ENCODE data around the gene APBA2.

APBA2 gene

GRCh38 chr15:28915041-28915810 is 29.5 kb downstream of the APBA2 start:
- H3K4me3 ChIP-seq (ENCODE audit: low read depth, low read length) = no peak overlapping the region
- DNase-seq (ENCODE audit: low read depth) = no peak
- TF ChIP-seq CTCF (IDR thresholded peaks at IDR 0.05; ENCODE audit: low read depth, low read length) (no peak), POLR2A (IDR thresholded peaks at IDR 0.05; ENCODE audit: extremely low read depth, insufficient read length) (no peak), MAX (IDR thresholded peaks at IDR 0.05; ENCODE audit: low read depth, low read length) (no peak), MYC (IDR thresholded peaks at IDR 0.05; ENCODE audit: low read depth, low read length) (no peak)

GRCh38 chr15:28915935-28916334 is 30.2 kb downstream of the APBA2 start:
- no peak for DNase-seq (ENCODE audit: low read depth)
- TF ChIP-seq CTCF (IDR thresholded peaks at IDR 0.05; ENCODE audit: low read depth, low read length) (no peak), MAX (IDR thresholded peaks at IDR 0.05; ENCODE audit: low read depth, low read length) (no peak), MYC (IDR thresholded peaks at IDR 0.05; ENCODE audit: low read depth, low read length) (no peak), POLR2A (IDR thresholded peaks at IDR 0.05; ENCODE audit: extremely low read depth, insufficient read length) (no peak)
- no peak overlapping the region for H3K4me3 ChIP-seq (ENCODE audit: low read depth, low read length)

- H3K4me3 ChIP-seq (ENCODE audit: low read depth, low read length) = no peak overlapping the region
- TF ChIP-seq POLR2A (IDR thresholded peaks at IDR 0.05; ENCODE audit: extremely low read depth, insufficient read length) (no peak), MYC (IDR thresholded peaks at IDR 0.05; ENCODE audit: low read depth, low read length) (no peak)
- DNase-seq (ENCODE audit: low read depth) = no peak
These were observed 32.0 kb downstream of the APBA2 start for GRCh38 chr15:28917791-28918140.

GRCh38 chr15:28918141-28918983 is 32.6 kb downstream of the APBA2 start:
- no peak for DNase-seq (ENCODE audit: low read depth)
- no peak overlapping the region for H3K4me3 ChIP-seq (ENCODE audit: low read depth, low read length)
- TF ChIP-seq MAX (IDR thresholded peaks at IDR 0.05; ENCODE audit: low read depth, low read length) (no peak), POLR2A (IDR thresholded peaks at IDR 0.05; ENCODE audit: extremely low read depth, insufficient read length) (no peak), MYC (IDR thresholded peaks at IDR 0.05; ENCODE audit: low read depth, low read length) (no peak), CTCF (IDR thresholded peaks at IDR 0.05; ENCODE audit: low read depth, low read length) (no peak)

GRCh38 chr15:28919201-28919635 is 33.4 kb downstream of the APBA2 start:
- TF ChIP-seq POLR2A (IDR thresholded peaks at IDR 0.05; ENCODE audit: extremely low read depth, insufficient read length) (no peak), MYC (IDR thresholded peaks at IDR 0.05; ENCODE audit: low read depth, low read length) (no peak), MAX (IDR thresholded peaks at IDR 0.05; ENCODE audit: low read depth, low read length) (no peak), CTCF (IDR thresholded peaks at IDR 0.05; ENCODE audit: low read depth, low read length) (no peak)
- H3K4me3 ChIP-seq (ENCODE audit: low read depth, low read length) = no peak overlapping the region
- peak; percentile 46 for DNase-seq (ENCODE audit: low read depth)

Measured in NB4 (cell line).